ENCODE measurements around the gene PITPNM1.

Gene PITPNM1

GRCh38 chr11:67463186-67463585 lies 42.0 kb downstream of the PITPNM1 start:
- no peak for FAIRE-seq

GRCh38 chr11:67458266-67458665 lies 46.9 kb downstream of the PITPNM1 start:
- no peak for FAIRE-seq

GRCh38 chr11:67457453-67457852 lies 47.7 kb downstream of the PITPNM1 start:
- FAIRE-seq: no peak

GRCh38 chr11:67456068-67456705 lies 49.0 kb downstream of the PITPNM1 start:
- FAIRE-seq: no peak

- FAIRE-seq: no peak
Observed at GRCh38 chr11:67455054-67455453, 50.1 kb downstream of the PITPNM1 start, which contains the start of gene CABP4. CABP4 (plus strand) TSS chr11:67455354; CDS start chr11:67455424, 70 bp downstream.

GRCh38 chr11:67453816-67454732 lies 51.1 kb downstream of the PITPNM1 start:
- FAIRE-seq: no peak

- no peak for FAIRE-seq
Observed at GRCh38 chr11:67452141-67452952, 52.8 kb downstream of the PITPNM1 start, which contains the start of gene GPR152. GPR152 (minus strand) TSS chr11:67452729; CDS start chr11:67452724, 5 bp downstream.

- no peak for FAIRE-seq
Observed at GRCh38 chr11:67451658-67451976, 53.5 kb downstream of the PITPNM1 start.

GRCh38 chr11:67450796-67451657 lies 54.1 kb downstream of the PITPNM1 start:
- FAIRE-seq: no peak

- no peak for FAIRE-seq
Observed at GRCh38 chr11:67449116-67449844, 55.9 kb downstream of the PITPNM1 start.

- FAIRE-seq: no peak
Observed at GRCh38 chr11:67448220-67448609, 56.9 kb downstream of the PITPNM1 start.

- FAIRE-seq: no peak
Observed at GRCh38 chr11:67445515-67445914, 59.6 kb downstream of the PITPNM1 start.

- FAIRE-seq: no peak
Observed at GRCh38 chr11:67442504-67443404, 62.4 kb downstream of the PITPNM1 start.

All from G401.6 (cell line).